Thyroid gland (tissue), 4 donors: ENCODE measurements around the gene CGB5.

Source experiments
- POLR2A ChIP-seq, 2 donors: fragments of 450-650 bp; IDR thresholded peaks; one replicate each; pipeline ENCODE4 v1.6.1; 2017; ENCODE audit warnings: antibody characterized with exemption in 2 of 2, mild to moderate bottlenecking in 2 of 2, moderate library complexity in 1 of 2
- TF ChIP-seq, protein P1 (sequence below), 6 experiments: fragments of 200-600 bp in 3 of 6; fragments of 450-650 bp in 3 of 6; sonication (generic) in 3 of 6; IDR thresholded peaks; one replicate each; pipeline ENCODE4 v1.5.1; 2016 to 2019; ENCODE audit warnings: antibody characterized with exemption in 6 of 6, mild to moderate bottlenecking in 2 of 6, inconsistent platforms in 1 of 6, moderate library complexity in 1 of 6

DNA sequence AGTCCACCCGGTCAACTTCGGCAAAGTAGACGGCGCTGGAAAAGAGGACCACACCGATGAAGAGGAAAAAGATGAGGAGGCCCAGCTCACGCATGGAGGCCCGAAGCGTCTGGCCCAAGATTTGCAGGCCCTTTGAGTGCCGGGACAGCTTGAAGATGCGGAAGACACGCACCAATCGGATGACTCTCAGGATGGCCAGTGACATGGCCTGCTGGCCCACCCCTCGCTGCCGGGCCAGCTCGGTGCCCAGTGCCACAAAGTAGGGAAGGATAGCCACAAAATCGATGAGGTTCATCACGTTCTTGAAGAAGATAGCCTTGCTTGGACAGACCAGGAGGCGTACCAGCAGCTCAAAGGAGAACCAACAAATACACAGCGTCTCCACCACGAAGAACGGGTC is 26.8 kb downstream of the CGB5 start:
- TF ChIP-seq, protein P1, sequence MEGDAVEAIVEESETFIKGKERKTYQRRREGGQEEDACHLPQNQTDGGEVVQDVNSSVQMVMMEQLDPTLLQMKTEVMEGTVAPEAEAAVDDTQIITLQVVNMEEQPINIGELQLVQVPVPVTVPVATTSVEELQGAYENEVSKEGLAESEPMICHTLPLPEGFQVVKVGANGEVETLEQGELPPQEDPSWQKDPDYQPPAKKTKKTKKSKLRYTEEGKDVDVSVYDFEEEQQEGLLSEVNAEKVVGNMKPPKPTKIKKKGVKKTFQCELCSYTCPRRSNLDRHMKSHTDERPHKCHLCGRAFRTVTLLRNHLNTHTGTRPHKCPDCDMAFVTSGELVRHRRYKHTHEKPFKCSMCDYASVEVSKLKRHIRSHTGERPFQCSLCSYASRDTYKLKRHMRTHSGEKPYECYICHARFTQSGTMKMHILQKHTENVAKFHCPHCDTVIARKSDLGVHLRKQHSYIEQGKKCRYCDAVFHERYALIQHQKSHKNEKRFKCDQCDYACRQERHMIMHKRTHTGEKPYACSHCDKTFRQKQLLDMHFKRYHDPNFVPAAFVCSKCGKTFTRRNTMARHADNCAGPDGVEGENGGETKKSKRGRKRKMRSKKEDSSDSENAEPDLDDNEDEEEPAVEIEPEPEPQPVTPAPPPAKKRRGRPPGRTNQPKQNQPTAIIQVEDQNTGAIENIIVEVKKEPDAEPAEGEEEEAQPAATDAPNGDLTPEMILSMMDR (IDR thresholded peaks at IDR 0.05) = no peak
- TF ChIP-seq POLR2A (IDR thresholded peaks at IDR 0.05) = no peak
